WERI-Rb-1 (cell line): ENCODE data around the gene CARHSP1.

Source experiments
- DNase-seq: peaks from one replicate; pipeline ENCODE4 v3.0.0-alpha.2; 2020
- H3K27ac ChIP-seq: fragments of 250-450 bp; sonication (Bioruptor Pico); 2 replicates; pipeline ENCODE4 v1.5.1; 2020; ENCODE audit warnings: mild to moderate bottlenecking, moderate library complexity
- H3K27me3 ChIP-seq: fragments of 250-450 bp; sonication (Bioruptor Pico); 2 replicates; pipeline ENCODE4 v1.5.1; 2021; ENCODE audit warnings: mild to moderate bottlenecking, low read depth, moderate library complexity; ENCODE audit not compliant: insufficient read depth, severe bottlenecking
- H3K36me3 ChIP-seq: fragments of 250-450 bp; sonication (Bioruptor Pico); 2 replicates; pipeline ENCODE4 v1.5.1; 2020; ENCODE audit warnings: mild to moderate bottlenecking, moderate library complexity
- H3K4me3 ChIP-seq: 2 replicates; pipeline ENCODE4 v1.5.1; 2011; ENCODE audit warnings: low read depth, mild to moderate bottlenecking, control low read depth, low read length
- H3K9me3 ChIP-seq: fragments of 250-450 bp; sonication (Bioruptor Pico); 2 replicates; pipeline ENCODE4 v1.5.1; 2021; ENCODE audit warnings: mild to moderate bottlenecking, moderate library complexity; ENCODE audit not compliant: severe bottlenecking
- CTCF ChIP-seq: IDR thresholded peaks from 2 replicates; pipeline ENCODE4 v1.5.1; 2011; ENCODE audit warnings: low read depth, mild to moderate bottlenecking, control low read depth, inconsistent platforms, low read length

CARHSP1 gene

GRCh38 chr16:8869212-8869987 is 594 bp upstream of the CARHSP1 start:
- Histone ChIP-seq H3K27me3 (no peaks in the 10 kb centered on the region), H3K9me3 (no peaks in the 10 kb centered on the region), H3K36me3 (peaks cover 34% of the 10 kb centered on the region), H3K4me3 (peak overlapping the region; percentile 46), H3K27ac (peak overlapping the region; percentile 78)
- peak; percentile 57 for DNase-seq
- TF ChIP-seq CTCF: peak; percentile 29; the same call in 1 of the 2 replicates

- H3K27me3 ChIP-seq: no peaks in the 10 kb centered on the region
- no peak for TF ChIP-seq CTCF
Observed at GRCh38 chr16:8867932-8868415, 832 bp downstream of the CARHSP1 start.

GRCh38 chr16:8867216-8867931 is 1.4 kb downstream of the CARHSP1 start:
- peaks cover 51% of the 10 kb centered on the region for H3K36me3 ChIP-seq
- no peak for TF ChIP-seq CTCF
- peak overlapping the region; percentile 99 for H3K27ac ChIP-seq
- no peaks in the 10 kb centered on the region for H3K27me3 ChIP-seq
- peak overlapping the region; percentile 91 for H3K4me3 ChIP-seq
- DNase-seq: no peak
- H3K9me3 ChIP-seq: no peaks in the 10 kb centered on the region

More at GRCh38 chr16:8867932-8868415, 832 bp downstream of the CARHSP1 start:
- Histone ChIP-seq H3K36me3 (peaks cover 47% of the 10 kb centered on the region), H3K9me3 (no peaks in the 10 kb centered on the region), H3K4me3 (peak overlapping the region; percentile 91), H3K27ac (peak overlapping the region; percentile 99)
- DNase-seq: no peak

GRCh38 chr16:8866884-8867215 is 2.0 kb downstream of the CARHSP1 start:
- DNase-seq: no peak
- Histone ChIP-seq H3K36me3 (peaks cover 55% of the 10 kb centered on the region), H3K4me3 (no peak overlapping the region)

More at GRCh38 chr16:8866884-8867215, 2.0 kb downstream of the CARHSP1 start:
- no peak for TF ChIP-seq CTCF
- Histone ChIP-seq H3K9me3 (no peaks in the 10 kb centered on the region), H3K27ac (no peak overlapping the region; the same call in 1 of the 2 replicates), H3K27me3 (no peaks in the 10 kb centered on the region)
